Fibroblast of peridontal ligament (primary cell): ENCODE data around the gene SLC7A9.
"Not testable (repeated sequence)": the region's sequence is repeated elsewhere in the genome, so short reads cannot be mapped to it uniquely, and the experiment has no call there.

Source experiments
- DNase-seq: peaks from one replicate; pipeline ENCODE4 v3.0.0-alpha.2; 2010; ENCODE audit errors: extremely low read depth

Gene SLC7A9

DNA sequence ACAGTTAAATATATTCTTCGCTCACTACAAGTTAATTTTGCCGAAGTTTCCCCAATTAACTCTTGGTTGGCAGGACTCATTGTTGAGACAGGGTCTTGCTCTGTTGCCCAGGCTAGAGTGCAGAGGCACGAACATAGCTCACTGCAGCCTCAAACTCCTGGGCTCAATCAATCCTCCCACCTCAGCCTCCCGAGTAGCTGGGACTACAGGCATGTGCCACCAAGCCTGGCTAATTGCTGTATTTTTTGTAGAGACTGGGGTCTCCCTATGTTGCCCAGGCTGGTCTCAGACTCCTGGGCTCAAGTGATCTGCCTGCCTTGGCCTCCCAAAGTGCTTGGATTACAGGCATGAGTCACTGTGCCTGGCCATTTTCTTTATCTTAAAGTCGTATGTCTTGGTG is 15.7 kb upstream of the SLC7A9 start:
- not testable (repeated sequence) for DNase-seq

DNA sequence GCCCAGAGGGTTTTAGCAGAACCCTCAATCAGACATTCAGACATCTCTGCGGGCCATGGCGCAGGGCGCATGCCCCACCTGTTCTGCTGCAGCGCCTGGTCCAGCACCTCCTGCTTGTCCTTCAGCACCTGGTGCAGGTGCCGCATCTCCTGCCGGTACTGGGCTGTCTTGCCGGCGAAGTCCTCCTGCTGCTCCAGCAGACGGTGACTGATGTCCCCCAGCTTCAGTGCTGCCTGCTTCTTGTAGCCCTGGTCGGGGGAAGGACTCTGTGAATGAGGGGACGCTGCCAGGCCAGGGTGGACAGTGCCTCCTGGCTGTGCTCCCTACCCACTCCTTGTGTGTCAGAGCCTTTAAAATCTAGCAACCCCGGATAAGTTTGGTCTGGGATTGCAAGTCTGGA is 12.2 kb upstream of the SLC7A9 start:
- no peak for DNase-seq

DNA sequence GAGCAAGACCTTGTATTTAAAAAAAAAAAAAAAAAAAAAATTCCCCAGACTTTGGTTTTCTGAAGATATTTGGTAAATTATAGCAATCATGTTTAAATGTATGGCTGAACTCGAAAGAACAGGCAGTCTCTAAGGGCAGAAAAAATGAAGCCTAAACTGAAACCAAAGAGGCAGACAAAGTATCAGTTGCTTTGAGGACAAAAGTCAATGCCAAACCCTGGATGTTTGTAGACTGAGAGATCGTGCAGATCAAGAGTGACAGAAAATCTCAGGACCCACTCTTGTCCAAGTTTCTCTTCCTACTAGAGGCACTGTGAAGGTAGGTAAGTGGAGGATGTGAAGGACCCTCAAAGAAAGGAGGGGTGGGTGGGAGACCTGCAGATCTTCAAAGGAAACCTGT is 11.1 kb upstream of the SLC7A9 start:
- DNase-seq = no peak

DNA sequence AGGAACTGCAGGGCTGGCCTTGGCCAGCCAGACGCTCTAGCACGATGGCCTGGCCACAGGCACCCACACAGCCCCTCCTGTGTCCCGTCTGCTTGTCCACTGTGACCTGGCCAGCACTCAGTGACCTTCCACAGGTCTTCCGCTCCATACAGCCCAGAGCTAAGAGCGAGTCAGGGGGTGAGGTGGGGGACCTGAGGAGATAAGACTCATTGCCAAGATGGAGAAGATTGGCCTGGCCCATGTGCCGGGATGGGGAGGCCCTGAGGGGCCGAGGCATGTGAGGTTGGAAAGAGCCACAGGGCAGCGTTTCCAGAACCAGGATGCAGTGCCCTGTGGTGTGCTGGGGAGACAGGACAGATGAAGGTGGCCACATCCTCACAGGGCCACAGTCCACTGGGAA is 10.2 kb upstream of the SLC7A9 start:
- DNase-seq = no peak

DNA sequence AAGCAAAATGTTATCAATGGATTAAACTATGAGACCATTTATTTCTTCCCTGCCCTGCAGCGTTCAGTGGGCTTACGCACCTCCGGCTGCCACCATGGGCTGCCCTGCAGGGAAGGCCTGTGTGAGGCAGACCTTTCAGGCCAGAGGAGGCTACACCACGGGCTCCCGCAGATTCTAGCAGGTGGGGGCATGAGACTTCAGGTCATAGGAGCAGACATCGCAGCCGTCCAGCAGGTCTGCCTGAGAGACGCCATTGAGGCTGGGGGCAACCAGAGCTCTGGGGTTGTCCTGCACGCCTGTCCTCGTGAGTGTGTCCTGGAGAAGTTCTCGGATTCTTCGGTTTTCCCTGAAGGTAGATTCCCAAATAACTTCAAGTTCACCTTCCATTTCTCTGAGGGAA is 9.4 kb upstream of the SLC7A9 start:
- DNase-seq = no peak

DNA sequence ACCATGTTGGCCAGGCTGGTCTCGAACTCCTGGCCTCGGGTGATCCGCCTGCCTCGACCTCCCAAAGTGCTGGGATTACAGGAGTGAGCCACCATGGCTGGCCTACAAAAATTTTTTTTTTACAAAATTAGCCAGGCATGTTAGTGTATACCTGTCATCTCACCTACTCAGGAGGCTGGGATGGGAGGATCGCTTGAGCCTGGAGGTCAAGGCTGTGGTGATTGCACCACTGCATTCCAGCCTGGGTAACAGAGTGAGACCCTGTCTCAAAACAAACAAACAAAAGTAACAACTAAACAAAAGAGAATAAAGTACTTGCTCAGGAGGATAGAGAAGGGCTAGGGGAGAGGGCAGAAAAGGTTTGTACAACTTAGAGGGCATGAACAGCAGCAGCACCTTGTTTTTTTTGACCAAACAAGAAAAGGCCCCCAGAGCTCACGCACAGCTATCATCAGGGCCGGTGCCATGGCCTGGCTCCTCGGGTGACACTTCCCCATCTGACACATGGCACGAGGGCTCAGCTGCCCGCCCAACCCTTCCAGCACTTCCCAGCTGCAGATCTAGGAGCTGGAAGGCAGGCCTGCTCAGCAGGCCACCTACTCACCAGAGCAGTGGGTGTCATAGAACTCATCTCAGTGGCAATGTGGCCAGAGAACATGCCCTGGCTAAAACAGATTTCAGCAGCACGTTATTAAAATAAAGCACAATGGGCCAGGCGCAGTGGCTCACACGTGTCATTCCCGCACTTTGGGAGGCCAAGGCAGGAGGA is 8.6 kb upstream of the SLC7A9 start:
- DNase-seq = no peak

DNA sequence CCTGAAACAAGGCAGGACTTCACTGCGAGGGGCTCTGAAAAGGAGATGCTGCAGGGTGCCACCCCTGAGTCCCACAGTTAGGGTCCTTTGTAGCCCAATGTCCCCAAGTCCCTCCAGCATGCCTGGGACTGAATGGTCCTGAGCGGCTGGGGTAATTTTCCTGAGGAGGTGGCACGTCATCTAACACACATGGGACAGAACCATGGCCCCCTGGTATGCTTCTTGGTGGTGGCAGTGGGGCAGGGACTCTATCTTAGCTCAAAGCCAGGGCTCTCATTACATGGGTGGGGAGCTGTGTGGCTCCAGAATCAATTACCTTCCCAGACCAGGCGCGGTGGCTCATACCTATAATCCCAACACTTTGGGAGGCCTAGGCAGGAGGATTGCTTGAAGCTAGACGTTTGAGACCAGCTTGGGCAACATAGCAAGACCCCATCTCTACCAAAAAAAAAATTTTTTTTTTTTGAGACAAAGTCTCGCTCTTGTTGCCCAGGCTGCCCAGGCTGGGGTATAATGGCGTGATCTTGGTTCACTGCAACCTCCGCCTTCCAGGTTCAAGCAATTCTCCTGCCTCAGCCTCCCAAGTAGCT is 7.9 kb upstream of the SLC7A9 start:
- no peak for DNase-seq

DNA sequence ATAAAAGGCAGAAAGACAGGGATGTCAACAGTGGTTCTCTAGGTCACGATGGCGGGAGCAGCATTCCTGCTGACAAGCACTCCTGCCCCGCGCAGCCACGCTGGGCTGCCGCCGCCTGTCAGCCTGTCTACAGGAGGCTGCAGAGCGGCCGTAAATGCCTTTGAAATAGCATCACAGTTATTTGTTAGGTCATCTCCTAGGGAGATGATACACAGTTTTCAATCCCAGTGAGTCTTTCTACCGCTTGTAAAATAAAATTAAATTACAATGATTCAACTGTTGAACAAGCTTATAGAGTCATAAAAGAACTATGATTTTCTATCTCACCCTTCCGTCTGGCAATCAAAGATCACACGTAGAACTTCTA is 7.3 kb upstream of the SLC7A9 start:
- DNase-seq = no peak

DNA sequence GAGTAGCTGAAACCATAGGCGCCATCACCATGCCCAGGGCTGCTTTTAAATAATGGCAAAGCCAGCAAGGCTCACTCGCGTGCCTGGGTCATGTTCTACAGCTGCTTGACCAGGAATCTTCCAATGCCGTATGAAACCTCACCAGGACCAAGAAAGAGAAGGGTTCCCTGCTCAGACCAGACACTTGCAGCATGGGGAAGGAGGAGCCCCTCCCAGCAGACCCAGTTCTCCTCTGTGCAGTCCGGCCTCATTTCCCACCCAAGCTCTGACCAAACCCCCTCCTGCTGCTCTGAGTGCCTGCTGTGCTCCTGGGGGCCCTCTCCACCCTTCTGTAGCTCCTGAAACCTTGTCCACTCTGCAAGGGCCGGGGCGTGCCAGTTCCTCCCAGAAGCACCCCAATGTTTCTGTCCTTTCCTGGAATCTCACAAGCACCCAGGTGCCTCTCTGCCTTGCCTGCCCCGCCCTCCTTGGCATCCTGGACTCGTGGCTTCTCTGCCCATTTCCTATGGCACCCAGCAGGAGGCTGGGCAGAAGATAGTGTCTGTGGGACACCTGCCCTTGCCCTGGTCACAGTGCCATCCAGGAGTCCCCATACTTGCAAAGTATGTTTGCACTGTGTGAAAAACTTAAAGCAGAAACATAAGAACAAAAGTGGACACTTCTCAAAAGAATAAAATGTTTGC is 6.8 kb upstream of the SLC7A9 start:
- no peak for DNase-seq

DNA sequence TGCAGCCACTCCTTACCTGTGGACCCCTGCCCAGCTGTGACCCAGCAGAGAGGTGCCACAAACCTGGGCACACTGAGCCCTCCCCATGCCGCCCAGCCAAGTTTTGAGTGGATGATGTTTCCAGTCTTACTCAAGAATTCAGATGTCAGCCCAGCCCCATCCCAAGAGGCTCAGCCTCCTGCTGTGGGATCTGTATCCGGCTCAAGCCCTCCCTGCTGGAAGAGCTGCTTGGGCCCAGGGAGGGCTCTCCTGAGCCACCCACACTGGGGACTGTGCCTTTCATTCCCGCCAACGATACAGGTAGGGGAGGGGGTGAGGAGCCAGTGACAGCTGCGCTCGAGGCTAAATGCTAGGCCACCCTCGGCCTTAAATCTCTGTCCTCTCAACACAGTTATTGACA is 5.9 kb upstream of the SLC7A9 start:
- no peak for DNase-seq

DNA sequence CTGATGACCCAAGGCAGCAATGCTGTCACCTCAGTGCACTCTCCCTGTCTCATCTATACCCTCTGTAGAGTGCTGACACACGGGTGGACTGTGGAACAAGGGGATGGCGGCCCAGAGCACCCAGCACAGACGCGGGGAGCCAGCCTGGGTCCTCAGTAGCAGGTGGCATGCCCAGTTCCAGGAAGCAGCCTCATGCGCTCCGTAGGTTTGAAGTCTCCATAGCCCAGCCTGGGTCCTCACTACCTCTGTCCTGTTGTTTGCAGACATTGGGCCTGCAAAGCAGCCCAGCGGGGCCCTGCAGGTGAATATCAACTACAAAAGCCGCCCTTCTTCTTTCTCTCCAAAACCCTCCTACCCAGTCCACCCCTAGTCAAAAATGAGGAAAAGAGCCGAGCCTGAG is 5.0 kb upstream of the SLC7A9 start:
- no peak for DNase-seq

DNA sequence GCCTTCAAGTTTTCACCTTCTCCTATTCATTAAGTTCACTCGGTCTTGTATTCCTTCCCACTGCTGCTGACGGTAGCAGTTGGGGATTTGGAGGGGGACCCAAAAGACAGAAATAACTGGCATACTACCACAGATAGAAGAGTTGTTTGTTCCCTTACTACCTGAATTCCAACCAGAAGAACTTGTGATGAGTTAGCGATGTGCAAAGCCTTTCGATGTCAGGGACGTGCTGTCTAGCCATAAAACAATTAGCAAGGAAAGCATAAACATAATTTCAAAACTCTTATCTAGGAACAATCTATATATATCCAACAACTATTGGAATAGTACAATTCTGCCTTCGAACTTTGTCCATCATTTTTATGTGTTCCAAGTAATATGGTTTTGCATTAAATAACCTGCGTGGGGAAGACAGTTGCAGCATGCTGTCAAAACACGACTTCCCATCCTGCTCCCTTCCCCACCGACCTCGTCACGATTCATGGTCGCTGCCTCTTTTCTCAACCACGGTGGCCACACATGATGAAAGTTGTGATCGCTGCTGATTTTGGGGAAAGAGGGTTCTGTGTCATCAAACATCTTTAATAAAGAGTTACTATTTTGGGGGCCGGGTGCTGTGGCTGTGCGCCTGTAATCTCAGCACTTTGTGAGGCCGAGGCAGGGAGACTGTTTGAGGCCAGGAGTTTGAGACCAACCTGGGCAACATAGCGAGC is 3.8 kb upstream of the SLC7A9 start:
- DNase-seq = no peak

DNA sequence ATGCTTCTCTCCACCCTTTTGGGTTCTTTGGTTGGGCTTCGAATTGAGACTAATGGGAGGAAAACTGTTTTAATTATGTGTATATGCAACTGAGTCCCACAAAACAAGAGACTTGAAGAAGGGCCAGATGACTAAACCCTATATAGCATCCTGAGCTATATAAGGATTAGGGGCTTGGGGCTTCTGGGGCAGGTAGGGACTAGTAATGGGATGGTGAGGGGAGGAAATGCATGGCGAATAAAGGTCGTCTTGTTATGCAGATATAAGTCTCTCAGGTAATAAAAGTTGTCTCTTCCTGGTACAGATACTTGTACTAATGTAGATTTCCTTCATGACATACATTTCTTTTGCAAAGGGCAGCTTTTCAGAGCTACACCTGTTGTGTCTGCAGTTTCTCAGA is 2.8 kb upstream of the SLC7A9 start:
- no peak for DNase-seq

DNA sequence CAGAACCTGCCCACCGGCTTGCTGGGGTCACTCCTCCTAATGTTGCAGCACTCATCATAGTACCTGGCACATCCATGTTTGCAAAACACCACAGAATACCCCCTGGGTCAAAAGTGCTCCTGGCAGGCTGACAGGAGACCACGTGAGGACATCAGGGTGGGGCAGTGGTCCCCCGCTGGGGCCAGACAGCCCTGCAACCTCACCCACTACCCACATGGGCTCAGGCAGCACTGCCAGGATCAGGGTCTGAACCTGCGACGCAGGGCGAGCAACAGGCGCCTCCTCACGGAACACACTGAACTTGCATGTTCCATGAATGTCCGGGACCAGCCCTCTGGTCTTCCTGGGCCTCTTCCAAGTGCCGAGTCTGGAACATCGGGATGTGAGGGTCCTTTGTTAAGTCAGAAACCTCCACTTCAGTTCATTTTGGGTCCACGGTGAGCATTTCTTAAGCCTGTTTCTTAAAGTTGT is 1.4 kb upstream of the SLC7A9 start:
- no peak for DNase-seq

DNA sequence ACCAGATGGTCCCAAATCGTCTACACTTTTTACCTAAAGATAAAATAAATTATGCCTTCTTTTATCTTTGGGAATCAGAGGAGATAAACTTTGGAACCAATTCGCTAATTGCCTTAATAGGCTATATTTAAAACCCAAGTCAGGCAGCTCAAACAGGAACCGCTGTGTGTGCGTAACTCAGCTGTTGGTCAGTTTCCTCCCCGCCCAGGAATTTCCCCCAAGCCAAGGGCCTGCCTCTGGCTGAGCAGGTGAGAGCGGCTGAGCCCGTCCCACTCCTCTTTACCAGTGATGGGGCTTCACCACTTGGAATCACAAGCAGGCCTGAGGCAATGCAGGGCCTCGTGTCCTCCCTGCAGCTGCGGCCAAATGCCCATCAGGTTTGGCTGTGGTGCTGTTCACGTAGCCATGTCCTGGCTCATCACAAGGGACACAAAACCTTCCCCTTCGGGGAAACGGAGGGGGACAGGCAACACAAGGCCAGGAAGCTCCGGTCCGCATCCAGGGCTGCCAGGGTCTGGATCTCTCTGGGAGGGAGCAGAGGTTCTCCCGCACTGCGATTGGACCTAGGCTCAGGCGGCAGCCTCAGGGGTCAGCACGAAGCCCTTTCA is 503 bp upstream of the SLC7A9 start:
- DNase-seq = no peak

DNA sequence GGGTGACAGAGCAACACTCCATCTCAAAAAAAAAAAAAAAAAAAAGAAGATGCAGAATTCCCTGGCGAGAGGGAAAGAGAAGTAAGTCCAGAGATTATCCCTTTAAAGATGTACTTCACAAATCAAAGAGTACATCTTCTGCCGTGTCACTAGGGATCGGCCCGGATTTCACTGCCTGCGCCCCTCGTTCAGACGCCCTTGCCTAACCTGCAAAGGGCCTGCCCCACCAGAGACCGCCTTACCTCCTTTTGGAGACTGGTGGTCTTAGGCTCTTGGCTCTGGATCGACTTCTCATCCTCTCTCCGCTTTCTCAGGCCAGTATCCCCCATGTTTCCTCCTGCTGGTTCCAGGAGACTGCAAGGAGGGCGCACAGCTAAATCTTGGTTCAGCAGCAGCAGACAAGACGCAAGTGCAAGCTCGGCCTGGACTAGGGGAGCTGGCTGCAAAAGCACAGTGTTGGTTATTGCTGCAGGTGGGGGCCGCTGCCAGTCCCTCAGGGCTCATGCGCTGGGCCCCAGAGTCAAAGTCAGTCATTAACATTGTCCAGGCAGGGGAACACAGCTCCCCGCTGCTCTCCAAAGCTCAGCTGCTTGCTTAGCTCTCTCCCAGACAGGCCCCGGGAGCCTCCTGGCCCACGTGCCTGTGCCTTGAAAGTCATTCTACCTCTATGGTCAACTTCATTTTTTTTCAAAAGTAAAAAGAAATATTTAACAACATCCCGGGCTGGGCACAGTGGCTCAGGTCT is 1.2 kb downstream of the SLC7A9 start:
- DNase-seq = no peak

DNA sequence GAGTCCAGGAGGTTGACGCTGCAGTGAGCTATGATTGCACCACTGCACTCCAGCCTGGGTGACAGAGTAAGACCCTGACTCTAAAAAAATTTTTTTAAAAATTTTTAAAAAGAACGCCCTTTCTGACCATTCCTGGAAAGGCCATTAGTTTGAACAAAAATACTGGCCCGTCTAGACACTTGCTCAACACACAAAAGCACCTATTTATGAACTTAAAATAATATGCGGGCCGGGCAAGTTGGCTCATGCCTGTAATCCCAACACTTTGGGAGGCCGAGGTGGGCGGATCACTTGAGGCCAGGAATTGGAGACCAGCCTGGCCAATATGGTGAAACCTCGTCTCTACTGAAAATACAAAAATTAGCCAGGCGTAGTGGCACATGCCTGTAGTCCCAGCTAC is 2.1 kb downstream of the SLC7A9 start:
- DNase-seq = not testable (repeated sequence)

DNA sequence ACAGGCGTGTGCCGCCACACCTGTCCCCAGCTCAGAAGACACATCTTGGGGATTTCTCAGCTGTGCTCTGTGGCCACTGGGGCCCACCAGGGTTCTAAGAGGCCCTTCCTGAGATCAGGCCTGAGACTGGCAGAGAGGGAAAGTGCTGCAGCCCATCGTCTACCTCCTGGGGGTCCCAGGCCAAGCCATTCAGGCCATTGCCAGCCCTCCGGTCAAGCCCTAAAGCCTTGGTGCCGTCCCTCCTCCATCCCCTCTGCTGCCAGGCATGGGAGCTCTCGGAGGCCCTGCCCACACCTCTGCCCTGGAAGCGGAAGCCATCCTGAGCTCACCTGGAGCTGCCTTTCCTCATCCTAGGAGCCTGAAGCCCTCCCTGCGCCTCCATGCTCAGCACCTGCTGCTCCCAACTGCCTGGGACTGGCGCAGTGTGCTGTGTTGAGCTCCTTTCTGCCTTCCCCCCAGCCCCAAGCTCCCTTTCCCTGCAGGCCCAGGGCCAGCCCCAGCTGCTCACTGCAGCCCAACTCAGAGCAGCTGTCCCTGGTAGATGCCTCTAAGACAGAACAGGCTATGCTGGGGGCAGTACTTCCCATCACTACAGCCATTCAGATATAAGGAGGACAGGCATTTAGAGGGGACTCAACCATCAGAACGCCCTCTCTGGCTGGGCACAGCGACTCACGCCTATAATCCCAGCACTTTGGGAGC is 2.9 kb downstream of the SLC7A9 start:
- no peak for DNase-seq

DNA sequence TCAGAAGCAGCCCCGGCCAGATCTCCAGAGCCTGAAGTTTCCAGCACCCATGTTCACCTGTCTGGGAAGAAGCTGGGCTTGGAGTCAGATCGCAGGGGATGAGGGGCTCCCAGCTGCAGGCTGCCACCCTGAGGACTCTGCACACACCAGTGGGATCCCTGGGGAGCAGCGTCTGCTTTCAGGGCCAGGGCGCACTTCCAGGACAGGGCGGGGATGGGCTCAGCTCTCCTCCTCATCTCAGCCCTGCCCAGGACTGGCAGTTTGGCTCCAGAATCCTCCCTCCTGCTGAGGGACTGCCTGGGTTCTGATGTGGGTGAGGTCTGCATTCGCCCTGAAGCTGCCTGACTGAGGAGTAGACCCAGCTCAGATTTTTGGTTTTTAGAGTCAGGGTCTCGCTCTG is 3.5 kb downstream of the SLC7A9 start:
- DNase-seq = no peak

DNA sequence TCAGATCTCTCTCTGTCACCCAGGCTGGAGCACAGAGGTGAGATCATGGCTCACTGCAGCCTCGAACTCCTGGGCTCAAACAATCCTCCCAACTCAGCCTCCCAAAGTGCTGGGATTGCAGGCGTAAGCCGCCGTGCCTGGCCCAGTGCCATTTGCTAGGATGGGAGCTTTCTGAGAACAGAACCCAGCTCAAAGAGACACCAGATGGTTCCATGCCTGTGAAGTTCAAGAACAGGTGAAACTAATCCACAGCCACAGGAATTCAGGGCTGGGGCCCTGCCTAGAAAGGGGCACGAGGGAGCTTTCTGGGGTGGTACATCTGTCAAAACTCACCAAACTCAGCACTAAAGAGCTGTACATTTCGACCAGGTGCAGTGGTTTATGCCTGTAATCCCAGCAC is 4.2 kb downstream of the SLC7A9 start:
- no peak for DNase-seq
